NCI-H526 (cell line): ENCODE results near the gene APOC1.

Experiments used
- DNase-seq, 2 experiments: peaks; one replicate each; lab custom pipeline; 2025; lab: John Stamatoyannopoulos, UW

APOC1 gene

GRCh38 chr19:44955505-44956439, 41.4 kb downstream of the APOC1 start:
- DNase-seq: no peak

DNA sequence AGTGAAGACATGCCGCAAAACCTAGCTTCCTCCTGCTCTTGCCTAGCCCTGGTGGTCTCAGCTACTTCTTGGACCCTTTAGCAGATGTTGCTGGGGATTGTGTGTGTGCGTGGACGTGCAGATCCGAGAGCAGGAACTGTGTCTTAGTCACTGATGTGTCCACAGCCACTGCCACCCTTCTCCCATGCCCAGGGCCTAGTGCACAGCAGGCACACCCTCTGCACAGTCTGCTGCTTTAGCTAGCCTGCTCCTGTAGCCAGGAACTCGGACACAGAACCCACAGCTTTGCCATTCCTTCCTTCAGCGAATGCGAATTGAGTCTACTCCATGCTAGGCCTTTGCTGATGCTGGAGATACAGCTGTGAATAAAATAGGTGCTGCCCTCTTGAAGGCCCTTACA, 43.1 kb downstream of the APOC1 start:
- DNase-seq: no peak

- no peak for DNase-seq
Observed at GRCh38 chr19:44958090-44958489, 43.7 kb downstream of the APOC1 start.

DNA sequence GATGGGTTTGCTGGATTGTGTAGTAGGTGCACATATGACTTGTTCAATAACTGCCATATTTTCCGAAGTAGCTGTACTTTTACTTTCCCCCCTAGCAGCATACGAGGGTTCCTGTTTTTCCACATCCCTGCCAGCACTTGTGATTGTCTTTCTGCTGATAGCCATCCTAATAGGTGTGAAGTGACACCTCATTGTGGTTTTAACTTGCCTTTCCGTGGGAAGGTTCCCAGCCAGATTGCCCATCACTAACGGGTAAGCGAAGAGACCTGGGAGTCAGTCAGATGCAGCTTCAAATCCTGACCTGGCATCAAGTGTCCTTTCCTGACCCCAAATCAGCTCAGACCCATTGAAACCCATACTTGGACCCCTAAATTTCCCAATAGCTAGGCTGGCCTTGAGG, 45.3 kb downstream of the APOC1 start:
- no peak for DNase-seq

GRCh38 chr19:44960906-44961728, 46.7 kb downstream of the APOC1 start:
- DNase-seq: no peak

DNA sequence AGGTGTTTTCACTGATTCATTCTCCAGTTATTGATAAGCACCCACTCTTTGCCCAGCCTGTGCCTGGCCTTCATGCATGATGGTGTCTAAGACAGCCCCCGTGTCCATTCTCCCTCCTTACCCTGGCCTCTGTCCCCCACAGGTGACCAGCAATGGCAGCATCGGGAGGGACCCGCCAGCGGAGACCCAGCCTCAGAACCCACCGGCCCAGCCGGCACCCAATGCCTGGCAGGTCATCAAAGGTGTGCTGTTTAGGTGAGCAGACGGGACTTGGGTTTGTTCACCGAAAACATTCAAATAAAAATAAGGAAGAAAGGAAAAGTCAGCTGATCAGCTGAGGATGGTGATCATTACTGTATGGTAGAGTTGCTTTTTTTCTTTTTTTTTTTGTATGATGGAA, 47.4 kb downstream of the APOC1 start:
- DNase-seq: no peak

DNA sequence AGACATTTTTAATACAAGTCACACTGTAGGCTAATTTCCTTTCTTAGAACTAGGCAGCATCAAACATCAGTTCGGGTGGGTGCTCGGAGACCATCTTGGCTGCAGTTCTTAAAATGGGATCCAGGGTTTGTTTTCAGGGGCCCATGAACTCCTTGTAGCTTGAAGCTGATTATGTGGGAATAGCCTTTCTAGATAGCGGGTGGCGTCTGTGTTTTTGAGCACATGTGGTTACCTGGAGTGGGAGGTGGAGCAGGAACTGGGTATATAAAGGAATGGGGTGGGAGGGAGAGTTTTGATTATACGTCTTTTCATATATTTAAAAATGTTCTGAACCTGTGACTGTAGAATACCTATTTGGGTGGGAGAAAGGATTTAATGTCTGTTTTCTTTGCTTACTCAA, 53.7 kb downstream of the APOC1 start:
- no peak for DNase-seq

DNA sequence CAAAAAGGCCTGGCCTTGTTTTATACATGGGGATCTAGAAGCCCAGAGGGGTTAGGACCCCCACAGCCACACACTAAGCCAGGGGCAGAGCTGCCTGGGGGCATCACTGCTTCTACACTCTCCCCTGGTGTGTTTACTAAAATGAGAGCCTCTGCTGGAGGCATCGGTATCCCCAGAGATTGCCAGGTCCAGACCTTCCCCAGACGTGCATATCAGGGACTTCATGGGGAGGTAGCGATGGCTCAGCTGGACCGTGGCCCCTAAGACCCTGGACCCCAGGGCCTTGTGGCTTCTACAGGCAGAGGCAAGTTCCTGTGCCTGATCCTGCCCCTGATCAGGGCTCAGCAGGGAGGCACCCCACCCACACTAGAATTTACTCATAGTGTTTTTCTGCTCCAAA, 54.3 kb downstream of the APOC1 start:
- no peak for DNase-seq
